ENCODE measurements around the gene AOPEP.

DNA sequence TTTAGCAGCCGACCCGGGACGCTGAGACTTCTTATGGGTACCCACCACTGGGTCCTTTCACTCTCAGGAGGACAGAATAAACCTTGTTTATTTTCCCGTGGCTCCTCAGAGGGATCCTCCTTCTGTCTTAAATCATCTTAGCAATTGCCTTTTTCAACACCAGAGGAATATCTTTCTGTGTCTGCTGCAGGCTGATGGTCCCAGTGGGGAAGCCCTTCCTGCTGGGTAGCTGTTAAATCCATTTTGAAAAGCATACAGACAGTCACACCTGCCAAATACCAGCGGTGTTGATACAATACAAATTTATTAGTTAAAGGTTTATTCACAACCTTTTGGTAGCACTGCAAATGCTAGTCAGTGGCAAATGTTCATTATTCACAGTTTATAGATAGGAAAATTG lies 222.9 kb downstream of the AOPEP start:
- TF ChIP-seq, protein P1, sequence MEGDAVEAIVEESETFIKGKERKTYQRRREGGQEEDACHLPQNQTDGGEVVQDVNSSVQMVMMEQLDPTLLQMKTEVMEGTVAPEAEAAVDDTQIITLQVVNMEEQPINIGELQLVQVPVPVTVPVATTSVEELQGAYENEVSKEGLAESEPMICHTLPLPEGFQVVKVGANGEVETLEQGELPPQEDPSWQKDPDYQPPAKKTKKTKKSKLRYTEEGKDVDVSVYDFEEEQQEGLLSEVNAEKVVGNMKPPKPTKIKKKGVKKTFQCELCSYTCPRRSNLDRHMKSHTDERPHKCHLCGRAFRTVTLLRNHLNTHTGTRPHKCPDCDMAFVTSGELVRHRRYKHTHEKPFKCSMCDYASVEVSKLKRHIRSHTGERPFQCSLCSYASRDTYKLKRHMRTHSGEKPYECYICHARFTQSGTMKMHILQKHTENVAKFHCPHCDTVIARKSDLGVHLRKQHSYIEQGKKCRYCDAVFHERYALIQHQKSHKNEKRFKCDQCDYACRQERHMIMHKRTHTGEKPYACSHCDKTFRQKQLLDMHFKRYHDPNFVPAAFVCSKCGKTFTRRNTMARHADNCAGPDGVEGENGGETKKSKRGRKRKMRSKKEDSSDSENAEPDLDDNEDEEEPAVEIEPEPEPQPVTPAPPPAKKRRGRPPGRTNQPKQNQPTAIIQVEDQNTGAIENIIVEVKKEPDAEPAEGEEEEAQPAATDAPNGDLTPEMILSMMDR (IDR thresholded peaks at IDR 0.05): no peak
- TF ChIP-seq POLR2A (IDR thresholded peaks at IDR 0.05) (no peak), POLR2AphosphoS5 (IDR thresholded peaks at IDR 0.05; ENCODE audit: insufficient read depth in 1 of 2, low read depth in 1 of 2) (no peak)
